ENCODE data around the gene RABL3.

- TF ChIP-seq CTCF (IDR thresholded peaks at IDR 0.05) (no peak), POLR2A (IDR thresholded peaks at IDR 0.05) (no peak)
Measured at GRCh38 chr3:120637851-120638559, 104.3 kb downstream of the RABL3 start.

Measured in uterus (tissue), 2 donors.